ENCODE measurements around the gene DLGAP1.

DNA sequence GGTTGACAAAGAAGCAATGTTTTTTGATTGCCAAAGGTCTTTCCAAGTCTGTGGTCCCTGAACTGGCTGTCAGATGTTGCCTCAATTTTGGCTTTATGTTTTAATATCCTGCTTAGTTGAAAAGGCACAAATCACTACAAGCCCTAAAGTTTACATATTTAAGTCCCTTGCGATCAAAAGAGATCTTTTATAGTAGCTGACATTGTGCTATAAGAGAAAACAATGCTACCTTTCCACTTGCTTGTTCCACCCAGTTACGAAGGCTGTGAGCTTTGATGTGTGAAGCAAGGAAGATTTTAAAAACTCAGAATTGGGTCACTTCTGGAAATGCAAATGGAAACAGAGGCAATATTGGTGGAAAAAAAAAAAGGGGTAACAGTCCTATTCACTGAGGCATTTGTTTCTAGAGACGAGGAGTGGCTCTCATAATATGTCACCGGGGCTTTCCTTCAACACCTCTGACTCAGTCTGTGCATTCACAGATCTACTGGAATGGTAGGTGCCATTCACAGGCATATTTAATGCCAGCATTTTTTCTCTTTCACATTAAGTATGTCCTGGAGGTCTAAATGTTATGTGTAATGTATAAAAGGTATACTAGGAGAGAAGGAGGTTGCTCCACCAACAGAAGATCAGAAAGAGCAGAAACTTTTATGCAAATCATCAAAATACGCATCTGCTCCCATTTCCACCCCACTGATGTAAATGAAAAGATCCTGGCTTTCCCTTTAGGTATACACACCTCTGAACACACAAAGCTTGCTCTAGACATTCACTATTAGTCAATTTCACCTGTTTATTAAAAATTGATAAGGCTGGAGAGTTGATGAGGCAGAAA is 913.3 kb downstream of the DLGAP1 start:
- TF ChIP-seq POLR2AphosphoS5 (IDR thresholded peaks at IDR 0.05; ENCODE audit: insufficient read depth in 1 of 2, low read depth in 1 of 2) (no peak), POLR2A (IDR thresholded peaks at IDR 0.05) (no peak)
